ENCODE results near the gene ANKS1A.

The ANKS1A gene

GRCh38 chr6:35043381-35044130, 154.5 kb downstream of the ANKS1A start:
- peak; percentile 33 to 50 for DNase-seq

GRCh38 chr6:35044145-35044745, 155.2 kb downstream of the ANKS1A start:
- DNase-seq, result peak in 1 of 2 donors; percentile 40

- peak; percentile 65 to 73 for DNase-seq
Observed at GRCh38 chr6:35044761-35045421, 155.8 kb downstream of the ANKS1A start.

GRCh38 chr6:35046103-35046502, 157.0 kb downstream of the ANKS1A start:
- DNase-seq, result no peak

GRCh38 chr6:35046862-35047261, 157.8 kb downstream of the ANKS1A start:
- DNase-seq, result no peak

GRCh38 chr6:35047265-35048011, 158.4 kb downstream of the ANKS1A start:
- peak; percentile 27 to 35 for DNase-seq

GRCh38 chr6:35048031-35048613, 159.1 kb downstream of the ANKS1A start:
- DNase-seq, result peak; percentile 25 to 36

- peak in 1 of 2 donors; percentile 17 for DNase-seq
Observed at GRCh38 chr6:35048631-35049083, 159.6 kb downstream of the ANKS1A start.

GRCh38 chr6:35049156-35049735, 160.2 kb downstream of the ANKS1A start:
- DNase-seq, result no peak

- no peak for DNase-seq
Observed at GRCh38 chr6:35049900-35050756, 161.1 kb downstream of the ANKS1A start.

- DNase-seq, result no peak
Observed at GRCh38 chr6:35050757-35051330, 161.8 kb downstream of the ANKS1A start.

GRCh38 chr6:35051396-35051795, 162.3 kb downstream of the ANKS1A start:
- no peak for DNase-seq

- DNase-seq, result no peak
Observed at GRCh38 chr6:35051997-35052583, 163.0 kb downstream of the ANKS1A start.

- DNase-seq, result peak in 1 of 2 donors; percentile 40
Observed at GRCh38 chr6:35052694-35053565, 163.9 kb downstream of the ANKS1A start.

- DNase-seq, result no peak
Observed at GRCh38 chr6:35053701-35054100, 164.6 kb downstream of the ANKS1A start.

- DNase-seq, result no peak
Observed at GRCh38 chr6:35054106-35054742, 165.2 kb downstream of the ANKS1A start.

GRCh38 chr6:35054743-35055130, 165.7 kb downstream of the ANKS1A start:
- no peak for DNase-seq

GRCh38 chr6:35055891-35056290, 166.8 kb downstream of the ANKS1A start:
- DNase-seq, result no peak

- no peak for DNase-seq
Observed at GRCh38 chr6:35056952-35057351, 167.9 kb downstream of the ANKS1A start.
